HepG2 (cell line): ENCODE results near the gene ADCY5. TPM values are rescaled to one million over a fixed set of nuclear protein-coding genes. Genes with fewer than 3 reads are reported as not detected.

ENCODE experiments used
- BCL3 ChIP-seq: sonication (generic); formaldehyde crosslinking; IDR thresholded peaks from 2 replicates; pipeline ENCODE4 v1.5.1; 2020; ENCODE audit warnings: mild to moderate bottlenecking, missing genetic modification reagents, moderate library complexity
- BHLHE40 ChIP-seq: IDR thresholded peaks from 2 replicates; pipeline ENCODE4 v1.6.1; 2011; ENCODE audit warnings: low read length, improper control_type of control experiment
- DDIT3 ChIP-seq: sonication (generic); formaldehyde crosslinking; IDR thresholded peaks from 2 replicates; pipeline ENCODE4 v1.4.0; 2020; ENCODE audit warnings: mild to moderate bottlenecking, missing genetic modification reagents
- GABPB1 ChIP-seq: IDR thresholded peaks from 2 replicates; pipeline ENCODE4 v1.6.1; 2016; ENCODE audit warnings: mild to moderate bottlenecking, missing genetic modification reagents, moderate library complexity, missing compliant biosample characterization
- GATAD2A ChIP-seq: IDR thresholded peaks from 2 replicates; pipeline ENCODE4 v1.6.1; 2016
- GLMP ChIP-seq: sonication (generic); formaldehyde crosslinking; IDR thresholded peaks from 2 replicates; pipeline ENCODE4 v1.9.0; 2021; ENCODE audit warnings: missing genetic modification reagents, mild to moderate bottlenecking, borderline replicate concordance
- GPN1 ChIP-seq: sonication (generic); formaldehyde crosslinking; IDR thresholded peaks from 2 replicates; pipeline ENCODE4 v1.5.1; 2020; ENCODE audit warnings: missing genetic modification reagents, borderline replicate concordance
- MYPOP ChIP-seq: sonication (generic); formaldehyde crosslinking; IDR thresholded peaks from 2 replicates; pipeline ENCODE4 v1.8.1; 2023; ENCODE audit warnings: mild to moderate bottlenecking, moderate library complexity, missing genetic modification reagents
- NAIF1 ChIP-seq: sonication (generic); formaldehyde crosslinking; IDR thresholded peaks from 2 replicates; pipeline ENCODE4 v1.5.0; 2020; ENCODE audit warnings: mild to moderate bottlenecking, missing genetic modification reagents, borderline replicate concordance
- NCOA2 ChIP-seq: sonication (generic); formaldehyde crosslinking; IDR thresholded peaks from 2 replicates; pipeline ENCODE4 v1.8.0; 2022; ENCODE audit warnings: inconsistent platforms
- POLR2AphosphoS5 ChIP-seq: IDR thresholded peaks from 2 replicates; pipeline ENCODE4 v1.6.1; 2012; ENCODE audit warnings: low read depth, low read length
- TBX2 ChIP-seq: sonication (generic); formaldehyde crosslinking; IDR thresholded peaks from 2 replicates; pipeline ENCODE4 v1.5.0; 2020; ENCODE audit warnings: missing genetic modification reagents, mild to moderate bottlenecking, borderline replicate concordance
- TCF7L2 ChIP-seq: IDR thresholded peaks from 2 replicates; pipeline ENCODE4 v1.6.1; 2011; ENCODE audit warnings: mild to moderate bottlenecking, low read depth, low read length, moderate library complexity
- YEATS2 ChIP-seq: sonication (generic); formaldehyde crosslinking; IDR thresholded peaks from 2 replicates; pipeline ENCODE4 v1.4.0; 2020; ENCODE audit warnings: missing genetic modification reagents, borderline replicate concordance
- ZFYVE20 ChIP-seq: sonication (generic); formaldehyde crosslinking; IDR thresholded peaks from 2 replicates; pipeline ENCODE4 v1.8.0; 2023; ENCODE audit warnings: low read depth, mild to moderate bottlenecking, moderate library complexity, missing genetic modification reagents, borderline replicate concordance
- ZNF230 ChIP-seq: sonication (generic); formaldehyde crosslinking; IDR thresholded peaks from 2 replicates; pipeline ENCODE4 v1.4.0; 2020; ENCODE audit warnings: mild to moderate bottlenecking, missing genetic modification reagents
- ZNF350 ChIP-seq: sonication (generic); formaldehyde crosslinking; IDR thresholded peaks from 2 replicates; pipeline ENCODE4 v1.4.0; 2020; ENCODE audit warnings: mild to moderate bottlenecking, low read depth, missing genetic modification reagents, borderline replicate concordance
- ZNF574 ChIP-seq: sonication (generic); formaldehyde crosslinking; IDR thresholded peaks from 2 replicates; pipeline ENCODE4 v1.4.0; 2020; ENCODE audit warnings: missing genetic modification reagents
- ZNF580 ChIP-seq: IDR thresholded peaks from 2 replicates; pipeline ENCODE4 v1.6.1; 2016; ENCODE audit warnings: low read depth, borderline replicate concordance
- ZNF652 ChIP-seq: IDR thresholded peaks from 2 replicates; pipeline ENCODE4 v1.6.1; 2016; ENCODE audit warnings: low read depth, borderline replicate concordance
- ZNF7 ChIP-seq: IDR thresholded peaks from 2 replicates; pipeline ENCODE4 v1.6.1; 2016; ENCODE audit warnings: missing biosample characterization, missing genetic modification reagents
- ZNF780A ChIP-seq: sonication (generic); formaldehyde crosslinking; IDR thresholded peaks from 2 replicates; pipeline ENCODE4 v1.8.0; 2022; ENCODE audit warnings: mild to moderate bottlenecking, missing genetic modification reagents, moderate library complexity
- ZSCAN29 ChIP-seq: sonication (generic); formaldehyde crosslinking; conservative IDR thresholded peaks from 2 replicates; pipeline ENCODE4 v1.4.0; 2020; ENCODE audit warnings: mild to moderate bottlenecking, missing genetic modification reagents
- polyA plus RNA-seq, 8 experiments: library from polyadenylated mRNA; depleted of rRNA in 3 of 8; stranded (reverse) in 7 of 8; unstranded in 1 of 8; fragments of >200 nt; fragmentation: Illumina TruSeq in 4 of 8; extraction: Trizol in 4 of 8; gene quantifications; 2 replicates each; pipeline versions ENCODE4 v1.2.1 to v1.2.3, GENCODE V29; 2011 to 2016; ENCODE audit warnings: low read depth in 4 of 8, missing spikeins in 1 of 8, mixed read lengths in 1 of 8; ENCODE audit not compliant: insufficient read depth in 1 of 8
- total RNA-seq, 5 experiments: library from RNA; depleted of rRNA; stranded (reverse); fragments of >200 nt; fragmentation: Illumina TruSeq; extraction: Trizol; gene quantifications; 2 replicates each; pipeline ENCODE4 v1.2.3, GENCODE V29; 2016; ENCODE audit warnings: low read depth in 1 of 5

The ADCY5 gene
- total and polyA plus RNA-seq, 2 of the 13 experiments (the other 11 are each of a cell fraction or from before 2014, with no cell fraction given), result not detected

GRCh38 chr3:123286308-123287023 lies 162.4 kb downstream of the ADCY5 start (continued):
- TF ChIP-seq GATAD2A (CRISPR knock-in tag), result peak; percentile 51; the same call in 1 of the 2 replicates
- TF ChIP-seq ZSCAN29 (CRISPR knock-in tag), result 0 out of 2 replicates have a peak, but pooled peaks have one; percentile 40
- TF ChIP-seq NAIF1 (CRISPR knock-in tag), result no peak
- TF ChIP-seq GPN1 (CRISPR knock-in tag), result no peak
- no peak for TF ChIP-seq ZNF350 (CRISPR knock-in tag)
- no peak for TF ChIP-seq GLMP (CRISPR knock-in tag)
- peak; percentile 95; the same call in 1 of the 2 replicates for TF ChIP-seq ZNF230 (CRISPR knock-in tag)
- TF ChIP-seq BHLHE40, result no peak
- TF ChIP-seq ZNF580 (CRISPR knock-in tag), result peak; percentile 95; the same call in 1 of the 2 replicates
- TF ChIP-seq ZNF574, result peak; percentile 84
- TF ChIP-seq TCF7L2, result no peak
- TF ChIP-seq YEATS2 (CRISPR knock-in tag), result peak; percentile 75; the same call in 1 of the 2 replicates
- no peak for TF ChIP-seq BCL3 (CRISPR knock-in tag)
- TF ChIP-seq POLR2AphosphoS5, result no peak
- TF ChIP-seq TBX2 (CRISPR knock-in tag), result 0 out of 2 replicates have a peak, but pooled peaks have one; percentile 21
- TF ChIP-seq GABPB1 (CRISPR knock-in tag), result no peak
- TF ChIP-seq DDIT3, result no peak
- peak; percentile 21; the same call in 1 of the 2 replicates for TF ChIP-seq ZNF7 (CRISPR knock-in tag)
- no peak for TF ChIP-seq MYPOP (CRISPR knock-in tag)
- peak; percentile 71 for TF ChIP-seq NCOA2 (CRISPR knock-in tag)
- TF ChIP-seq ZNF780A (CRISPR knock-in tag), result peak; percentile 53; the same call in 1 of the 2 replicates
- TF ChIP-seq ZNF652 (CRISPR knock-in tag), result 0 out of 2 replicates have a peak, but pooled peaks have one; percentile 34
- 0 out of 2 replicates have a peak, but pooled peaks have one; percentile 60 for TF ChIP-seq ZFYVE20
